HCT116 (cell line): ENCODE measurements around the gene HES5. TPM values are rescaled to one million over a fixed set of nuclear protein-coding genes. Genes with fewer than 3 reads are reported as not detected.
A peak's percentile ranks its signal among the peaks of the same experiment; 100 is the strongest.
"Not testable (repeated sequence)": the region's sequence is repeated elsewhere in the genome, so short reads cannot be mapped to it uniquely, and the experiment has no call there.

Experiments used
- ATAC-seq: fragments of 200-7000 bp; cut with Tn5 transposase; 2 replicates; pipeline ENCODE4 v1.9.1; 2020; ENCODE audit warnings: mild to moderate bottlenecking, moderate library complexity
- BruUV-seq: library from RNA; stranded (reverse); fragments of 400-500 nt; replicated peaks from 2 replicates; lab custom pipeline; 2021; lab: Mats Ljungman, UMichigan
- CTCF ChIA-PET: fragments of 300-600 bp; sonication (Branson Sonifier 250); formaldehyde crosslinking; loops from one replicate; lab custom pipeline; 2021; ENCODE audit warnings: antibody characterized with exemption; lab: Charles Lee
- POLR2A ChIA-PET: fragments of 300-600, 350-600 bp; sonication (Branson Sonifier 250); formaldehyde crosslinking; loops from one replicate; lab custom pipeline; 2021; ENCODE audit warnings: antibody characterized with exemption; lab: Charles Lee
- RAD21 ChIA-PET, 2 experiments: fragments of 300-600 bp; sonication (Branson Sonifier 250); formaldehyde crosslinking; loops; one replicate each; lab custom pipeline; 2023; ENCODE audit warnings: low total read pairs in 2 of 2; ENCODE audit not compliant: uncharacterized antibody in 2 of 2, unreplicated experiment in 2 of 2, low non-redundant PET in 1 of 2; lab: Charles Lee
- DNase-seq: peaks from one replicate; pipeline ENCODE4 v3.0.0-alpha.2; 2010; ENCODE audit warnings: low read depth, low spot score
- H2AFZ ChIP-seq: fragments of 200-600 bp; shearing (Covaris generic), sonication (generic); 2 replicates; pipeline ENCODE4 v1.6.1; 2017; ENCODE audit warnings: low read depth, mixed run types, mixed read lengths, antibody characterized with exemption, low read length; ENCODE audit not compliant: poor library complexity, severe bottlenecking
- H3K27ac ChIP-seq: 2 replicates; pipeline ENCODE4 v1.5.1; 2012; ENCODE audit warnings: low read depth, low read length
- H3K27me3 ChIP-seq: fragments of 200-600 bp; sonication (generic); 2 replicates; pipeline ENCODE4 v1.6.1; 2016; ENCODE audit warnings: mixed run types, low read length, mixed read lengths; ENCODE audit not compliant: insufficient read depth
- H3K36me3 ChIP-seq, 2 experiments: fragments of 200-500 bp in 1 of 2; fragments of 200-600 bp in 1 of 2; sonication (Bioruptor generic) in 1 of 2; sonication (generic) in 1 of 2; 2 replicates each; pipeline versions ENCODE4 v1.5.1 to v1.6.1; 2014 to 2016; ENCODE audit warnings: low read length in 2 of 2, inconsistent platforms in 1 of 2, mixed read lengths in 1 of 2, mixed run types in 1 of 2; ENCODE audit not compliant: insufficient read depth in 2 of 2, control insufficient read depth in 1 of 2
- H3K4me1 ChIP-seq, 2 experiments: fragments of 200-600 bp in 1 of 2; sonication (generic) in 1 of 2; 2 replicates each; pipeline versions ENCODE4 v1.5.1 to v1.6.1; 2012 to 2017; ENCODE audit warnings: low read length in 2 of 2, inconsistent platforms in 1 of 2, mild to moderate bottlenecking in 1 of 2, mixed read lengths in 1 of 2, mixed run types in 1 of 2, moderate library complexity in 1 of 2; ENCODE audit not compliant: insufficient read depth in 2 of 2, control insufficient read depth in 1 of 2
- H3K4me2 ChIP-seq: fragments of 200-600 bp; sonication (generic); 2 replicates; pipeline ENCODE4 v1.6.1; 2017; ENCODE audit warnings: mixed run types, low read length, mixed read lengths
- H3K4me3 ChIP-seq, 2 experiments: fragments of 200-600 bp in 1 of 2; sonication (generic) in 1 of 2; replicated peaks in 1 of 2; 2 replicates each; pipeline ENCODE4 v1.5.1; 2011 to 2016; ENCODE audit warnings: low read length in 2 of 2, control low read depth in 1 of 2, low read depth in 1 of 2, mild to moderate bottlenecking in 1 of 2, mixed read lengths in 1 of 2, mixed run types in 1 of 2
- H3K79me2 ChIP-seq: fragments of 200-600 bp; sonication (generic); 2 replicates; pipeline ENCODE4 v1.6.1; 2017; ENCODE audit warnings: mild to moderate bottlenecking, mixed run types, low read length, moderate library complexity, mixed read lengths; ENCODE audit not compliant: insufficient read depth
- H3K9ac ChIP-seq: fragments of 200-600 bp; sonication (generic); 2 replicates; pipeline ENCODE4 v1.6.1; 2016; ENCODE audit warnings: low read length, mixed read lengths
- H3K9me2 ChIP-seq: fragments of 200-600 bp; sonication (generic), shearing (Covaris generic); 2 replicates; pipeline ENCODE4 v1.6.1; 2017; ENCODE audit warnings: mixed run types, mild to moderate bottlenecking, moderate library complexity; ENCODE audit not compliant: insufficient read depth
- H3K9me3 ChIP-seq, 2 experiments: fragments of 200-500 bp in 1 of 2; fragments of 200-600 bp in 1 of 2; sonication (Bioruptor generic) in 1 of 2; sonication (generic) in 1 of 2; 2 replicates each; pipeline ENCODE4 v1.6.1; 2014 to 2017; ENCODE audit warnings: low read length in 2 of 2, mixed read lengths in 2 of 2, inconsistent platforms in 1 of 2, low read depth in 1 of 2, mild to moderate bottlenecking in 1 of 2, mixed run types in 1 of 2, moderate library complexity in 1 of 2; ENCODE audit not compliant: control insufficient read depth in 1 of 2, insufficient read depth in 1 of 2
- H4K20me1 ChIP-seq: fragments of 200-600 bp; sonication (generic), shearing (Covaris generic); 2 replicates; pipeline ENCODE4 v1.6.1; 2017; ENCODE audit warnings: mixed run types, mild to moderate bottlenecking, moderate library complexity; ENCODE audit not compliant: insufficient read depth
- intact Hi-C: fragments of 100-400 bp; cut with micrococcal nuclease; formaldehyde crosslinking; loops from 2 replicates; pipeline ENCODE4 v1.10.0; 2022
- total RNA-seq: library from RNA; stranded (reverse); gene quantifications from one replicate; pipeline ENCODE4 v1.2.1, GENCODE V29; 2021; ENCODE audit not compliant: unreplicated experiment

The HES5 gene
- total RNA-seq, 1 experiment from 2014 or later: not detected

DNA sequence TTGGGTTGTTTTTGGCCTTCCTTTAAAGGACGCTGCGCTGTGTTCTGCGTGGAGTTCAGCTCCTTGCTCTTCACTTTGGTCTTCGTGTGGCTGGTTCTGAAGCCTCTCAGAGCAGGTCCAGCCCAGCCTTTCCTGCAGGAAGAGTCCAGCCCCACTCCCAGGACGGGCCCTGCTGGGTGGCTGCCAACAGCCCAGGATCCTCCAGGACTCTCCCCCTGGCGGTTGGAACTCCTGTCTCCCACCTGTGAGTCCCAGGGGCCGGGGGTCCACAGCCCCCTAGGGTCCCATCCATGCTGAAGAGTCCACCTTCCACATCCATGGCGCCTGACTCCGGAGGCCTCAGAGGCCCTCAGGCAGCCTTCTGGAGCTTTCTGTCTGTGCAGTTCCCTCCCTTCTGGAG lies 21.5 kb upstream of the HES5 start:
- ATAC-seq, H4K20me1 ChIP-seq, H3K36me3 ChIP-seq, H2AFZ ChIP-seq, intact Hi-C loops, H3K27ac ChIP-seq, H3K9me3 ChIP-seq, H3K4me3 ChIP-seq, H3K9ac ChIP-seq, H3K79me2 ChIP-seq, H3K27me3 ChIP-seq, POLR2A ChIA-PET, H3K9me2 ChIP-seq, DNase-seq, H3K4me2 ChIP-seq, BruUV-seq, RAD21 ChIA-PET, CTCF ChIA-PET: not testable (repeated sequence)
- H3K4me1 ChIP-seq: peaks cover 22 to 28% of the 10 kb centered on the region in 2 experiments

DNA sequence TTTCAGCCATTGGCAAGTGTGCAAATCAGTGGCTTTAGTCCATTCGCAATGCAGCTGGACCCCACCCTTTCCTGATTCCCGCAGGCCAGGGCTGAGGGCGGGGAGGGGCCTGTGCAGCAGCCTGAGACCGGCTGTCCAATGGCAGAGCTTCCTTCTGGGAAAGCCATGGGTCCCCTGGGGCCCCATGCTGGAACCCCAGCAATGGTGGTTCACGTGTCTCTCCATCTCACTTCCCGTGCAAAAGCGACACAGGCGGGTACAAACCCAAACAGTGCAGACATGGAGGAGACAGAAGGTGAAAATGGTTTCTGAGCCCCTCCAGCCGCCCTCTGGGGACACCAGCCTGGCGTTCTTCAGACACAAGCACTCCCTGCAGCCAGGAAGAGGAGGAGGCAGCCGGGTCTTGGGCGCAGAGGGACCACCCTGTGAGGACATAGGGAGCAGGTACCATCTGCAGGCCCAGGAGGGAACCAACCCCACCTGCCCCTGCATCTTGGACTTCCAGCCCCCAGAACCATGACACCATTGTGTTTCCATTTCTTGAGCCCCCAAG lies 20.3 kb upstream of the HES5 start:
- DNase-seq, CTCF ChIA-PET: not testable (repeated sequence)

DNA sequence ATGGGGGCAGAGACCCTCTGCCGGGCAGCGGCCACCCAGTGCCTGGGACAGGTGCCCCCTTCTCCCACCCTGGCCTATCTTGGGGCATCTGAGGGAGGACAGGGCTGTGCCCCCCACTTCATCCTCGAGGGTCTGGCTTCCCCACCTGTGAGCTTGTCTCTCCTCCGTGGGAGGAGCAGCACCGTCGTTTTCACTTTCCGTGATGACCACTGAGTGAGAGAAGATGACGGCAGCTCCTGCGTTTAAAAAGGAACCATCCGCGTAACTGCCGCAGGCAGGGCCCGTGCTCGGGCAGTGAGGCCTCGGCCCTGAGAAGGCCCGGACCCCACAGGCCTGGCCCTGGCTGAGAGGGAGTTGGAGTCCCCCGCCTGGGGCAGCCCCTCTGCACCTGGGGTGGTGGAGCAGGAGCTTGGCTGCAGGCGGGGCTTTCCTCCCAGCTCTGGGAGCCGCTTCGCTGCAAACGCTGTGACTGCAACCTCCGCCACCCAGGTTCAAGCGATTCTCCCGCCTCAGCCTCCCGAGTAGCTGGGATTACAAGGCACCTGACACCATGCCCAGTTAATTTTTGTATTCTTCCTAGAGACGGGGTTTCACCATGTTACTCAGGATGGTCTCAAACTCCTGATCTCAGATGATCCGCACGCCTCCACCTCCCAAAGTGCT lies 19.4 kb upstream of the HES5 start:
- H3K27me3 ChIP-seq, DNase-seq, H3K36me3 ChIP-seq, intact Hi-C loops, H2AFZ ChIP-seq, H3K9me2 ChIP-seq, H3K4me3 ChIP-seq, H3K9ac ChIP-seq, H3K9me3 ChIP-seq, ATAC-seq, POLR2A ChIA-PET, H3K79me2 ChIP-seq, H4K20me1 ChIP-seq, RAD21 ChIA-PET, BruUV-seq: not testable (repeated sequence)
- Histone ChIP-seq H3K4me1 (peaks cover 24 to 44% of the 10 kb centered on the region in 2 experiments), H3K27ac (peak overlapping the region; percentile 93), H3K4me2 (peak overlapping the region; percentile 97)
- CTCF ChIA-PET: interaction anchor here (1.3 kb wide), 1 partner anchor 135 kb away, joined by 9 read pairs; no protein-coding TSS in a partner anchor

More for the DNA sequence above, 20.3 kb upstream of the HES5 start:
- H2AFZ ChIP-seq, BruUV-seq, H3K4me2 ChIP-seq, H3K9ac ChIP-seq, ATAC-seq, RAD21 ChIA-PET, intact Hi-C loops, H3K9me2 ChIP-seq, H3K79me2 ChIP-seq, H3K4me3 ChIP-seq, H3K36me3 ChIP-seq, H3K27ac ChIP-seq, H4K20me1 ChIP-seq, H3K9me3 ChIP-seq, POLR2A ChIA-PET, H3K27me3 ChIP-seq: not testable (repeated sequence)
- peaks cover 24 to 37% of the 10 kb centered on the region in 2 experiments for H3K4me1 ChIP-seq
